ENCODE results near the gene ATF7. TPM values are rescaled to one million over a fixed set of nuclear protein-coding genes. Genes with fewer than 3 reads are reported as not detected.

ATF7 gene
- total RNA-seq, 4 donors from 2014 or later, result 26.7 to 54.9 (median 33.3) TPM

- ATAC-seq, result no peak
- H3K9me3 ChIP-seq, result no peaks in the 10 kb centered on the region
- H3K27me3 ChIP-seq, result no peaks in the 10 kb centered on the region
- H3K27ac ChIP-seq, result no peak overlapping the region
- 83 to 85% methylated on average over 8 of the region's 8 CpGs for WGBS, 2 donors (ENCODE audit: low coverage in 1 of 2)
- peaks cover 0 to 4% of the 10 kb centered on the region in 2 donors for H3K36me3 ChIP-seq
- TF ChIP-seq EP300 (IDR thresholded peaks at IDR 0.05), result no peak
- TF ChIP-seq CTCF (IDR thresholded peaks at IDR 0.05), result no peak
- TF ChIP-seq POLR2AphosphoS5 (IDR thresholded peaks at IDR 0.05), result no peak
- TF ChIP-seq POLR2A (IDR thresholded peaks at IDR 0.05), result no peak
- no peak overlapping the region for H3K4me3 ChIP-seq
- peaks cover 6 to 52% (median 8%) of the 10 kb centered on the region in 3 donors for H3K4me1 ChIP-seq
Observed at GRCh38 chr12:53586745-53587144, 39.4 kb downstream of the ATF7 start.

GRCh38 chr12:53585448-53586125 is 40.6 kb downstream of the ATF7 start:
- no peak overlapping the region for H3K4me3 ChIP-seq
- peaks cover 0 to 4% of the 10 kb centered on the region in 2 donors for H3K36me3 ChIP-seq
- no peak overlapping the region for H3K27ac ChIP-seq
- H3K27me3 ChIP-seq, result no peaks in the 10 kb centered on the region
- WGBS, 2 donors (ENCODE audit: low coverage in 1 of 2), result 48 to 83% methylated on average over 1 to 2 of the region's 2 CpGs
- no peak for TF ChIP-seq EP300 (IDR thresholded peaks at IDR 0.05)
- no peak for TF ChIP-seq CTCF (IDR thresholded peaks at IDR 0.05)
- TF ChIP-seq POLR2A (IDR thresholded peaks at IDR 0.05), result no peak
- TF ChIP-seq POLR2AphosphoS5 (IDR thresholded peaks at IDR 0.05), result no peak
- ATAC-seq, result no peak
- H3K9me3 ChIP-seq, result no peaks in the 10 kb centered on the region
- peaks cover 0 to 41% (median 0%) of the 10 kb centered on the region in 3 donors for H3K4me1 ChIP-seq

DNA sequence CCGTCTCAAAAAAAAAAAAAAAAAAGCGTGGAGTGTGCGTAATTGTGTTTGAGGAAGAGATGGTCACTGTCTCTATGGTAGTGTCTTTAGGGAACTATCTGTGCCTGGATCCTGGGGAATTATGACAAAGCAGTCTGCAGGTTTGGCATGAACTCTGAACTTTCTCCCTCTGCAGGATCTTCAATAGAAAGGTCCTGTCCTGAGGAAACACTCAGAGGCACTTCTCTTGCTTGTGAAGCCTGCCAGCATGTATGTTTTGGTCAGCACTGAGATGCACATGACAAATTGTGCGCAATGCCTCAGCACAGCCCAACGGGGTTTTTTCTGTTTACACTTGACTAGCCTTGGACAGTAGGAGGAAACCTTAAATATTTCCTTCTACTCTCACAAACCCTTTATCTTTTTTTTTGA is 46.6 kb downstream of the ATF7 start:
- Histone ChIP-seq H3K9me3 (no peaks in the 10 kb centered on the region), H3K36me3 (peaks cover 0 to 10% of the 10 kb centered on the region in 2 donors), H3K27ac (no peak overlapping the region), H3K27me3 (no peaks in the 10 kb centered on the region), H3K4me3 (no peak overlapping the region), H3K4me1 (peaks cover 0 to 36% (median 6%) of the 10 kb centered on the region in 3 donors)
- ATAC-seq, result peak; percentile 57
- TF ChIP-seq POLR2A (IDR thresholded peaks at IDR 0.05) (no peak), CTCF (IDR thresholded peaks at IDR 0.05) (no peak), EP300 (IDR thresholded peaks at IDR 0.05) (no peak), POLR2AphosphoS5 (IDR thresholded peaks at IDR 0.05) (no peak)
- 70 to 80% methylated on average over 1 to 4 of the region's 5 CpGs for WGBS, 2 donors (ENCODE audit: low coverage in 1 of 2)

DNA sequence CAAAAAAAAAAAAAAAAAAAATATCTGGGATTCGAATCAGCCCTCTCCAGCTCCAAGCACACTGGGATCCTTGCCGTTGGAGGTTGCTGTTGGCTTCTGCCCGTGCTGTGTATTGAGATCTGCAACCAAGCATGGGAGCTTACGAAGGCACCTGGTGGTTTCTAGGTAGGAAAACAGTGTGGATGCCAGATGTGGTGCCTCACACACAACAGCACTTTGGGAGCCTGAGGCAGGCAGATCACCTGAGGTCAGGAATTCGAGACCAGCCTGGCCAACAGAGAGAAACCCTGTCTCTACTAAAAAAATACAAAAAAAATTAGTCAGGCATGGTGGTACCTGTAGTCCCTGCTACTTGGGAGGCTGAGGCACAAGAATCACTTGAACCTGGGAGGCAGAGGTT is 47.4 kb downstream of the ATF7 start:
- no peak overlapping the region for H3K4me3 ChIP-seq
- TF ChIP-seq POLR2A (IDR thresholded peaks at IDR 0.05) (no peak), EP300 (IDR thresholded peaks at IDR 0.05) (no peak), CTCF (IDR thresholded peaks at IDR 0.05) (no peak), POLR2AphosphoS5 (IDR thresholded peaks at IDR 0.05) (no peak)
- H3K27ac ChIP-seq, result no peak overlapping the region
- H3K27me3 ChIP-seq, result no peaks in the 10 kb centered on the region
- H3K4me1 ChIP-seq, result peaks cover 0 to 43% (median 6%) of the 10 kb centered on the region in 3 donors
- H3K36me3 ChIP-seq, result peaks cover 0 to 6% of the 10 kb centered on the region in 2 donors
- H3K9me3 ChIP-seq, result no peaks in the 10 kb centered on the region
- 75 to 92% methylated on average over 4 of the region's 5 CpGs for WGBS, 2 donors (ENCODE audit: low coverage in 1 of 2)
- ATAC-seq, result no peak

DNA sequence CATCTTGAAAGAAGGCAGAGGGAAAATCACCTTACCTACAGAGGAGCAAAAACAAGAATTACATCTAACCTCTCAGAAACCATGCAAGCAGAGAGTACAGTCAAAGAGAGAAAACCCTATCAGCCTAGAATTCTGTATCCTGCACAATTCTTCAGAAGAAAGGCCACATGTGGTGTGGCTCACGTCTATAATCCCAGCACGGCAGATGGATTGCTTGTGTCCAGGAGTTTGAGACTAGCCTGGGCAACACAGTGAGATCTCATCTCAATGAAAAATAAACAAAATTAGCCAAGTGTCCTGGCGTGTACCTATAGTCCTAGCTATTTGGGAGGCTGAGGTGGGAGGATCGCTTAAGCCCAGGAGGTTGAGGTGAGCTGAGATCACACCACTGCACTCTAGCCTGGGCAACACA is 48.2 kb downstream of the ATF7 start:
- 89 to 96% methylated on average over 3 to 4 of the region's 4 CpGs for WGBS, 2 donors (ENCODE audit: low coverage in 1 of 2)
- Histone ChIP-seq H3K4me1 (peaks cover 0 to 45% (median 6%) of the 10 kb centered on the region in 3 donors), H3K36me3 (peaks cover 0 to 6% of the 10 kb centered on the region in 2 donors), H3K27ac (no peak overlapping the region), H3K4me3 (no peak overlapping the region), H3K9me3 (no peaks in the 10 kb centered on the region), H3K27me3 (no peaks in the 10 kb centered on the region)
- no peak for TF ChIP-seq POLR2A (IDR thresholded peaks at IDR 0.05)
- no peak for TF ChIP-seq EP300 (IDR thresholded peaks at IDR 0.05)
- no peak for TF ChIP-seq CTCF (IDR thresholded peaks at IDR 0.05)
- no peak for TF ChIP-seq POLR2AphosphoS5 (IDR thresholded peaks at IDR 0.05)
- ATAC-seq, result no peak
